NT2/D1 (cell line): ENCODE measurements around the gene SPDYE5.

Source experiments
- DNase-seq: peaks from one replicate; pipeline ENCODE4 v3.0.0-alpha.2; 2011; ENCODE audit warnings: low read depth, low spot score
- H3K27me3 ChIP-seq: 2 replicates; pipeline ENCODE4 v1.6.0; 2011; ENCODE audit warnings: mild to moderate bottlenecking; ENCODE audit not compliant: insufficient read length, insufficient read depth
- H3K36me3 ChIP-seq: 2 replicates; pipeline ENCODE4 v1.6.1; 2011; ENCODE audit warnings: mild to moderate bottlenecking, low read length, mixed read lengths; ENCODE audit not compliant: insufficient read depth, insufficient read length
- H3K4me1 ChIP-seq: 2 replicates; pipeline ENCODE4 v1.5.1; 2011; ENCODE audit not compliant: insufficient read depth, insufficient read length
- H3K4me3 ChIP-seq: 2 replicates; pipeline ENCODE4 v1.5.1; 2011; ENCODE audit warnings: low read depth; ENCODE audit not compliant: insufficient read length
- H3K9ac ChIP-seq: 2 replicates; pipeline ENCODE4 v1.6.0; 2011; ENCODE audit warnings: low read depth; ENCODE audit not compliant: insufficient read length
- H3K9me3 ChIP-seq: 2 replicates; pipeline ENCODE4 v1.5.1; 2011; ENCODE audit warnings: mild to moderate bottlenecking, low read length; ENCODE audit not compliant: insufficient read depth
- SUZ12 ChIP-seq: IDR thresholded peaks from 2 replicates; pipeline ENCODE4 v1.6.1; 2011; ENCODE audit not compliant: insufficient read length, insufficient read depth; ENCODE audit errors: extremely low read depth
- YY1 ChIP-seq: IDR thresholded peaks from 2 replicates; pipeline ENCODE4 v1.6.1; 2011; ENCODE audit not compliant: insufficient read length, insufficient read depth
- ZNF274 ChIP-seq: IDR thresholded peaks from 2 replicates; pipeline ENCODE4 v1.6.1; 2011; ENCODE audit warnings: mild to moderate bottlenecking, low read depth, low read length

The SPDYE5 gene

DNA sequence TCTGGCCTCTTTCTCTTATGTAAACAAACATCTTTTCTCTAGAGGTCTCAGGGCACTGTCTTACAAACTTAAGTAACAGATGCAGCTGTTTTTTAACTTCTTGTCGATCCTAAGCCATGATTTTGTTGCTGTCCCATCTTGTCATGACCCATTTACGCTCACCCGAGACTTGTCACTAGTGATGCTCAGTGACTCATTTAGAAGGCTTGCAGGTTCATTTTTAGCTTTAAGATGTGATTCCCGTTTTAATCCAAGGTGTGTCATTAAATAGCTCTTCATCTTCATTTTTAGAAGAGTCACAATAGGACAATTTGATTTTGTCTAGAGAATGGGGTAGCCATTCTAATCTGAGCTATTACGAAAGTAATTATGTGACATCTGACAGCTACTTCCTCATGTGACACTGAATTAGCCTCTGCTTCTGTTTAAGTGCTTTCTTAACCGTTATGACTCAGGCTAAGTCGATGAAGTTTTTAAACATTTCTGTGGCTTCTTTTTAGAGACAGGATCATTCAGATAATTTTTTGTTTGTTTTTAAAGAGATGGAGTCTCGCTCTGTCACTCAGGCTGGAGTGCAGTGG lies 42.7 kb downstream of the SPDYE5 start:
- Histone ChIP-seq H3K36me3 (peaks cover 48% of the 10 kb centered on the region), H3K4me3 (no peak overlapping the region), H3K27me3 (no peaks in the 10 kb centered on the region), H3K4me1 (no peaks in the 10 kb centered on the region), H3K9ac (no peak overlapping the region), H3K9me3 (no peaks in the 10 kb centered on the region)
- DNase-seq, result no peak
- TF ChIP-seq SUZ12 (no peak), YY1 (no peak), ZNF274 (no peak)

DNA sequence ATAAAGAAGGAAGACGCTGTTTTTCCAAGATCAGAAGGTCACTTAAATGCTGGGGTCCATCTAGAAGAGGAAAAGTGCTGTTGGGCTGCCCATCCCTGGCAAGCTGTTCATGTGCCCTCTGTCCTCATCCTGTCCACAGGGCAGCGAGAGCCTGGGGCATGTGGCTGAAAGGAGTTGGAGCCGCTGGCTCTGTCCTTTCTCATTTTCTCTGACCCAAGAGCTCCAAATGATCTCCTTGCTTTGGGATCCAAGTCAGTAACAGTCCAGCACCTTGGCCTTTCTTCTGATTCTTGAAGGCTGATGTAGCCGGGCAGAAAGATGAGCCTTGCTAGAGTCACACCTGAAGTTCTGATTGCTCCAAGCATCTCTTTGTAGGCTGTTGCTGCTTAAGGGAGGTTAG lies 44.4 kb downstream of the SPDYE5 start:
- Histone ChIP-seq H3K4me1 (no peaks in the 10 kb centered on the region), H3K9ac (no peak overlapping the region), H3K4me3 (no peak overlapping the region), H3K36me3 (peaks cover 55% of the 10 kb centered on the region), H3K9me3 (no peaks in the 10 kb centered on the region), H3K27me3 (no peaks in the 10 kb centered on the region)
- no peak for DNase-seq
- no peak for TF ChIP-seq YY1
- TF ChIP-seq SUZ12, result no peak
- no peak for TF ChIP-seq ZNF274

DNA sequence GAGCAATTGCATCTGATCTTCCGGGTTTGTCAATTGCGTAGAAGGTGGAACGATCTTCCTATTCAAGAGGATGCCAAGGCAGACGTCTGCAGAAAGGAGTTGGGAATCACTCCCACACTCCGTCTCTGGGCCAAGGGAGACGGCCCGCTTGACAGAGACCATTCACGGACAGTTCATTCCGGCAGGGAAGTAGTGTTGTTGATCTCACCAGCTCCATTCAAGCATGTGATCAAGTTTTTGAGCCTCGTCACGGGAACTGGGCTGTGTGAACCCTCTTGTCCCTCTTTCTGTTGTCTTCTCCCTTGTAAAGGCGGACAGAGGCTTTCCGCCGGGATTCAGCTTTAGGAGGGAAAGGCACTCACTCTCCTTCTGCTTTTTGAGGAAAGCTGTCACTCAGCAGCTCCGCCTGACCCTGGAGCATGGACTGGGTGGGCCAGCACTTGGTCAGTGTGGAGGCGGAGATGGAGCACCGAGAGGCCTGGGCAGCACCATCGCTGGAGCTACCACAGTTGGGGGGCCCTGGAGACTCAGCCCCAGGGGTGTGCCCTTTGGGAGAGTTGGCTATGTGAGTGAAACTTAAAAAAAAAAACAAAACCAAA lies 44.9 kb downstream of the SPDYE5 start:
- H3K9ac ChIP-seq, result no peak overlapping the region
- H3K9me3 ChIP-seq, result no peaks in the 10 kb centered on the region
- H3K36me3 ChIP-seq, result peaks cover 60% of the 10 kb centered on the region
- H3K4me3 ChIP-seq, result no peak overlapping the region
- TF ChIP-seq YY1 (no peak), SUZ12 (no peak), ZNF274 (no peak)
- DNase-seq, result no peak
- H3K27me3 ChIP-seq, result no peaks in the 10 kb centered on the region
- H3K4me1 ChIP-seq, result no peaks in the 10 kb centered on the region

DNA sequence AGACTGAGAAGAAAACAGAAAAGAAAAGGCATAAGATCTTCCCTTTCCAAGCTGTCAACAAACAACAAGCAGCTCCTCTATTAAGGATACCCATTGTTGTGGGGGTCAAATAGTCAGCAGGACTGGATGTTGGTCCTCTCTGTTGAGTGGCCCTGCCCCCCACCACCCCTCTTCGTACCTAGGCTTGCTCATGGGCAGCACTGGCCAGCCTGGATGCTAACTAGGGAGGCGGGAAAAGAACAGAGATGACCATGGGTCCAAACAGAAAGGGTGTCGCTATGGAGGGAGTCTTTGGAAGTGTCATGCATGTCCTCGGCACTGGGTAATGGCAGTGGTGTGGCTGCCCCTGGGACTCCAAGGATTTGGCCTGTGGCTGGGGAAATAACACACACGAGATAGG lies 45.6 kb downstream of the SPDYE5 start:
- Histone ChIP-seq H3K4me1 (no peaks in the 10 kb centered on the region), H3K9me3 (no peaks in the 10 kb centered on the region), H3K27me3 (no peaks in the 10 kb centered on the region), H3K4me3 (no peak overlapping the region), H3K36me3 (peaks cover 62% of the 10 kb centered on the region), H3K9ac (no peak overlapping the region)
- TF ChIP-seq YY1, result no peak
- TF ChIP-seq ZNF274, result no peak
- no peak for TF ChIP-seq SUZ12
- no peak for DNase-seq

DNA sequence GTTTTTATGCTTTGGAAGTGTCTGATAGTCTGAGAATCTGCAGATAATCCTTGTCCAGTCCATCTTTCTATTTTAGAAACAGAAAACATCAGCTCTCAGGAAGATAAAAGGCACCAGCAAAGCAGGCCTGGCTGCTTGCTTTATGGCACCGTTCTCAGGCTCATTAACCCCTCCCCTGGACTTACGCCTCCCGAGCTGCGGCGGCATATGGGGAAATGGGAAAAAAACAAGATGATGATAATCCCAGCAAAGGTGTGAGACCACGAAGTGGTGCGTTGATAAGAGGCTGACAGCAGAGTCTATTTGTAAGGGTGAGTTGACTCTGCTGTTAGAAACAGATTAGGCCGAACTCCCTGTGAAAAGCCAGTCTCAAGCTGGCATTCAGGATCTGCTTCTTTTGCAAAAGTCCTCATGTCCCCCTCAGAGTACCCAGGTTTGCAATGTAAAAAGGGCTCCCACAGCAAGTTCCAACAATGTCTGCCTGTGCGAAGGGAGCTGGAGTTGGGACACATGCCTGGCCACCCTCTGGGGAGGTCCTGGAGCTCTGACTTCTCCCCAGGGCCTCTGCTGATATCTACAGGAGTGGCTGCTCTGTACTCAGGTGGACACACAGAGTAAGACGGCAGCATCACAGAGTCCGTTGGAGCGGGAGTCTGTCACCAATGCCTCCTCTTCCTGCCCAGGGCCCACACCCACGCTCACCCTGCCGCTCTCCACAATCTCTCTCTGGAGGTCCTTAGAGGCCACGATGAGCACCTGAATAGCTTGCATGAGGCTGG lies 54.3 kb downstream of the SPDYE5 start:
- Histone ChIP-seq H3K9me3 (no peaks in the 10 kb centered on the region), H3K4me3 (no peak overlapping the region), H3K36me3 (peaks cover 56% of the 10 kb centered on the region), H3K4me1 (no peaks in the 10 kb centered on the region), H3K9ac (no peak overlapping the region), H3K27me3 (no peaks in the 10 kb centered on the region)
- no peak for DNase-seq
- TF ChIP-seq YY1 (no peak), SUZ12 (no peak), ZNF274 (no peak)
